Mucosa of rectum (tissue), 2 donors: ENCODE measurements around the gene LTBP2.
"Not testable (repeated sequence)": the region's sequence is repeated elsewhere in the genome, so short reads cannot be mapped to it uniquely, and the experiment has no call there.

ENCODE experiments used
- H3K27ac ChIP-seq, 2 donors: one replicate each; pipeline ENCODE4 v1.7.0; 2013; ENCODE audit warnings: inconsistent platforms in 2 of 2, low read depth in 2 of 2, low read length in 2 of 2
- H3K27me3 ChIP-seq, 2 donors: one replicate each; pipeline ENCODE4 v1.7.0; 2013; ENCODE audit warnings: low read length in 2 of 2; ENCODE audit not compliant: control insufficient read depth in 2 of 2, insufficient read depth in 2 of 2
- H3K36me3 ChIP-seq, 2 donors: one replicate each; pipeline ENCODE4 v1.7.0; 2013; ENCODE audit warnings: low read length in 2 of 2; ENCODE audit not compliant: control insufficient read depth in 2 of 2, insufficient read depth in 2 of 2
- H3K4me1 ChIP-seq, 2 donors: one replicate each; pipeline ENCODE4 v1.7.0; 2013; ENCODE audit warnings: low read length in 2 of 2, mild to moderate bottlenecking in 1 of 2; ENCODE audit not compliant: control insufficient read depth in 2 of 2, insufficient read depth in 2 of 2
- H3K4me3 ChIP-seq, 2 donors: one replicate each; pipeline ENCODE4 v1.7.0; 2013; ENCODE audit warnings: low read length in 2 of 2
- H3K9ac ChIP-seq, 2 donors: one replicate each; pipeline ENCODE4 v1.7.0; 2013; ENCODE audit warnings: low read length in 2 of 2, low read depth in 1 of 2, mild to moderate bottlenecking in 1 of 2
- H3K9me3 ChIP-seq, 2 donors: one replicate each; pipeline ENCODE4 v1.7.0; 2013; ENCODE audit warnings: low read length in 2 of 2; ENCODE audit not compliant: control insufficient read depth in 2 of 2
- donor health status: healthy.
- donor health status: Normal muscosa, but diverticular disease.

LTBP2 gene

GRCh38 chr14:74545386-74545785, 66.7 kb downstream of the LTBP2 start:
- no peak overlapping the region for H3K27ac ChIP-seq
- no peaks in the 10 kb centered on the region for H3K36me3 ChIP-seq
- no peaks in the 10 kb centered on the region for H3K4me1 ChIP-seq
- H3K27me3 ChIP-seq = no peaks in the 10 kb centered on the region
- H3K9me3 ChIP-seq = no peaks in the 10 kb centered on the region
- H3K4me3 ChIP-seq = no peak overlapping the region
- no peak overlapping the region for H3K9ac ChIP-seq

GRCh38 chr14:74543771-74544438, 68.1 kb downstream of the LTBP2 start:
- Histone ChIP-seq H3K9me3 (no peaks in the 10 kb centered on the region), H3K9ac (no peak overlapping the region), H3K4me3 (no peak overlapping the region), H3K27me3 (no peaks in the 10 kb centered on the region), H3K27ac (no peak overlapping the region), H3K36me3 (no peaks in the 10 kb centered on the region), H3K4me1 (no peaks in the 10 kb centered on the region)

GRCh38 chr14:74542056-74542685, 69.9 kb downstream of the LTBP2 start:
- Histone ChIP-seq H3K4me1 (no peaks in the 10 kb centered on the region), H3K4me3 (no peak overlapping the region), H3K27me3 (no peaks in the 10 kb centered on the region), H3K27ac (no peak overlapping the region), H3K9ac (no peak overlapping the region), H3K36me3 (no peaks in the 10 kb centered on the region), H3K9me3 (no peaks in the 10 kb centered on the region)

- H3K27me3 ChIP-seq = no peaks in the 10 kb centered on the region
- no peak overlapping the region for H3K9ac ChIP-seq
- H3K27ac ChIP-seq = no peak overlapping the region
- H3K4me3 ChIP-seq = no peak overlapping the region
- H3K4me1 ChIP-seq = no peaks in the 10 kb centered on the region
- H3K9me3 ChIP-seq = no peaks in the 10 kb centered on the region
- no peaks in the 10 kb centered on the region for H3K36me3 ChIP-seq
Observed at GRCh38 chr14:74541225-74541624, 70.8 kb downstream of the LTBP2 start.

- no peaks in the 10 kb centered on the region for H3K9me3 ChIP-seq
- no peak overlapping the region for H3K27ac ChIP-seq
- no peak overlapping the region for H3K9ac ChIP-seq
- H3K4me1 ChIP-seq = no peaks in the 10 kb centered on the region
- no peak overlapping the region for H3K4me3 ChIP-seq
- H3K27me3 ChIP-seq = no peaks in the 10 kb centered on the region
- H3K36me3 ChIP-seq = no peaks in the 10 kb centered on the region
Observed at GRCh38 chr14:74539503-74539902, 72.5 kb downstream of the LTBP2 start.

GRCh38 chr14:74538411-74539391, 73.3 kb downstream of the LTBP2 start:
- no peak overlapping the region for H3K9ac ChIP-seq
- no peak overlapping the region for H3K27ac ChIP-seq
- H3K27me3 ChIP-seq = no peaks in the 10 kb centered on the region
- no peaks in the 10 kb centered on the region for H3K9me3 ChIP-seq
- H3K4me3 ChIP-seq = no peak overlapping the region
- no peaks in the 10 kb centered on the region for H3K36me3 ChIP-seq
- no peaks in the 10 kb centered on the region for H3K4me1 ChIP-seq

GRCh38 chr14:74536336-74536735, 75.7 kb downstream of the LTBP2 start:
- not testable (repeated sequence) for H3K4me1 ChIP-seq, H3K36me3 ChIP-seq

GRCh38 chr14:74535756-74536325, 76.2 kb downstream of the LTBP2 start:
- no peaks in the 10 kb centered on the region for H3K27me3 ChIP-seq
- no peaks in the 10 kb centered on the region for H3K9me3 ChIP-seq
- no peak overlapping the region for H3K27ac ChIP-seq
- H3K4me1 ChIP-seq = no peaks in the 10 kb centered on the region
- no peak overlapping the region for H3K4me3 ChIP-seq
- H3K36me3 ChIP-seq = no peaks in the 10 kb centered on the region
- no peak overlapping the region for H3K9ac ChIP-seq

More at GRCh38 chr14:74536336-74536735, 75.7 kb downstream of the LTBP2 start:
- H3K9me3 ChIP-seq, H3K27me3 ChIP-seq, H3K27ac ChIP-seq, H3K4me3 ChIP-seq, H3K9ac ChIP-seq: not testable (repeated sequence)

GRCh38 chr14:74533576-74533975, 78.5 kb downstream of the LTBP2 start:
- Histone ChIP-seq H3K27ac (no peak overlapping the region), H3K9me3 (no peaks in the 10 kb centered on the region), H3K9ac (no peak overlapping the region), H3K4me1 (no peaks in the 10 kb centered on the region), H3K36me3 (no peaks in the 10 kb centered on the region), H3K27me3 (no peaks in the 10 kb centered on the region), H3K4me3 (no peak overlapping the region)

GRCh38 chr14:74532246-74532645, 79.8 kb downstream of the LTBP2 start:
- Histone ChIP-seq H3K4me3 (no peak overlapping the region), H3K36me3 (no peaks in the 10 kb centered on the region), H3K27me3 (no peaks in the 10 kb centered on the region), H3K9me3 (no peaks in the 10 kb centered on the region), H3K4me1 (no peaks in the 10 kb centered on the region), H3K9ac (no peak overlapping the region), H3K27ac (no peak overlapping the region)
